ENCODE results near the gene C1orf141.

- TF ChIP-seq, protein P1, sequence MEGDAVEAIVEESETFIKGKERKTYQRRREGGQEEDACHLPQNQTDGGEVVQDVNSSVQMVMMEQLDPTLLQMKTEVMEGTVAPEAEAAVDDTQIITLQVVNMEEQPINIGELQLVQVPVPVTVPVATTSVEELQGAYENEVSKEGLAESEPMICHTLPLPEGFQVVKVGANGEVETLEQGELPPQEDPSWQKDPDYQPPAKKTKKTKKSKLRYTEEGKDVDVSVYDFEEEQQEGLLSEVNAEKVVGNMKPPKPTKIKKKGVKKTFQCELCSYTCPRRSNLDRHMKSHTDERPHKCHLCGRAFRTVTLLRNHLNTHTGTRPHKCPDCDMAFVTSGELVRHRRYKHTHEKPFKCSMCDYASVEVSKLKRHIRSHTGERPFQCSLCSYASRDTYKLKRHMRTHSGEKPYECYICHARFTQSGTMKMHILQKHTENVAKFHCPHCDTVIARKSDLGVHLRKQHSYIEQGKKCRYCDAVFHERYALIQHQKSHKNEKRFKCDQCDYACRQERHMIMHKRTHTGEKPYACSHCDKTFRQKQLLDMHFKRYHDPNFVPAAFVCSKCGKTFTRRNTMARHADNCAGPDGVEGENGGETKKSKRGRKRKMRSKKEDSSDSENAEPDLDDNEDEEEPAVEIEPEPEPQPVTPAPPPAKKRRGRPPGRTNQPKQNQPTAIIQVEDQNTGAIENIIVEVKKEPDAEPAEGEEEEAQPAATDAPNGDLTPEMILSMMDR (IDR thresholded peaks at IDR 0.05) = no peak
- TF ChIP-seq POLR2A (IDR thresholded peaks at IDR 0.05) = no peak
Observed at GRCh38 chr1:67158401-67158800, 23.6 kb upstream of the C1orf141 start.

Data from adrenal gland (tissue), 5 donors.